ENCODE data around the gene SUGCT. TPM values are rescaled to one million over a fixed set of nuclear protein-coding genes. Genes with fewer than 3 reads are reported as not detected.
"Not testable (repeated sequence)": the region's sequence is repeated elsewhere in the genome, so short reads cannot be mapped to it uniquely, and the experiment has no call there.

The SUGCT gene
- total and polyA plus RNA-seq, 7 donors = 2.4 to 7.3 (median 3.2) TPM

- intact Hi-C loops (cut with DNase I) = no loop called here
- ATAC-seq = no peak
- no peaks in the 10 kb centered on the region for H3K9me3 ChIP-seq
- TF ChIP-seq, protein P1, sequence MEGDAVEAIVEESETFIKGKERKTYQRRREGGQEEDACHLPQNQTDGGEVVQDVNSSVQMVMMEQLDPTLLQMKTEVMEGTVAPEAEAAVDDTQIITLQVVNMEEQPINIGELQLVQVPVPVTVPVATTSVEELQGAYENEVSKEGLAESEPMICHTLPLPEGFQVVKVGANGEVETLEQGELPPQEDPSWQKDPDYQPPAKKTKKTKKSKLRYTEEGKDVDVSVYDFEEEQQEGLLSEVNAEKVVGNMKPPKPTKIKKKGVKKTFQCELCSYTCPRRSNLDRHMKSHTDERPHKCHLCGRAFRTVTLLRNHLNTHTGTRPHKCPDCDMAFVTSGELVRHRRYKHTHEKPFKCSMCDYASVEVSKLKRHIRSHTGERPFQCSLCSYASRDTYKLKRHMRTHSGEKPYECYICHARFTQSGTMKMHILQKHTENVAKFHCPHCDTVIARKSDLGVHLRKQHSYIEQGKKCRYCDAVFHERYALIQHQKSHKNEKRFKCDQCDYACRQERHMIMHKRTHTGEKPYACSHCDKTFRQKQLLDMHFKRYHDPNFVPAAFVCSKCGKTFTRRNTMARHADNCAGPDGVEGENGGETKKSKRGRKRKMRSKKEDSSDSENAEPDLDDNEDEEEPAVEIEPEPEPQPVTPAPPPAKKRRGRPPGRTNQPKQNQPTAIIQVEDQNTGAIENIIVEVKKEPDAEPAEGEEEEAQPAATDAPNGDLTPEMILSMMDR (IDR thresholded peaks at IDR 0.05) = no peak
- 76 to 84% (median 81%) methylated on average over 2 of the region's 2 CpGs for WGBS, 3 donors
- H3K27me3 ChIP-seq (ENCODE audit: insufficient read depth in 3 of 3, low read length in 2 of 3) = no peaks in the 10 kb centered on the region
- H3K36me3 ChIP-seq (ENCODE audit: insufficient read depth in 1 of 2, low read depth in 1 of 2) = no peaks in the 10 kb centered on the region
- no peak for DNase-seq
- H3K27ac ChIP-seq = no peak overlapping the region
- H3K4me1 ChIP-seq = no peaks in the 10 kb centered on the region
- no peak overlapping the region for H3K4me3 ChIP-seq
Measured at GRCh38 chr7:40612298-40612697, 477.5 kb downstream of the SUGCT start.

DNA sequence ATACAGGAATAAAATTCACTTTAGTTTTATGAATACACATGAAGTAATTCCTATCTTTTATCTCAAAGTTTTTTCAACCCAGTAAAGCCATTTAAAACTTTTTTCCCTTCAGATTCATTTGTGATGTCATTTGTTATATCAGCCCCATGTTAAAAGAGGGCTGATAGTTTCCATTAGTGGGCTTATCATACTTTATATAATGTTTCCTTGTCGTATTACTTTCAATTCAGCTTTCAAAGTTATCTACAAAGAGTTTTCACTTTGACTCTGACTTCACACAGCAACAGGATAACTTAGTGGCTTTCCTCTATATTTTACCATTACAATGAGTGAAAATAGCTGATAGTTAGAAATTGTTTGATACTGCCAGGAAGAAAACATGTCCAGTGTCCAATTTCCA is 484.8 kb downstream of the SUGCT start:
- Histone ChIP-seq H3K27me3 (ENCODE audit: insufficient read depth in 3 of 3, low read length in 2 of 3) (no peaks in the 10 kb centered on the region), H3K9me3 (no peaks in the 10 kb centered on the region), H3K27ac (no peak overlapping the region), H3K4me3 (no peak overlapping the region), H3K36me3 (ENCODE audit: insufficient read depth in 1 of 2, low read depth in 1 of 2) (no peaks in the 10 kb centered on the region), H3K4me1 (no peaks in the 10 kb centered on the region)
- TF ChIP-seq, protein P1 (IDR thresholded peaks at IDR 0.05) = no peak
- ATAC-seq (no peak), DNase-seq (no peak)
- intact Hi-C loops (cut with DNase I) = no loop called here
- WGBS, 3 donors = 72 to 82% (median 81%) methylated on average over 1 of the region's 1 CpG

GRCh38 chr7:40621592-40621998 is 486.8 kb downstream of the SUGCT start:
- ATAC-seq = no peak
- no peak for DNase-seq
- Histone ChIP-seq H3K4me1 (no peaks in the 10 kb centered on the region), H3K4me3 (no peak overlapping the region), H3K27me3 (ENCODE audit: insufficient read depth in 3 of 3, low read length in 2 of 3) (no peaks in the 10 kb centered on the region), H3K36me3 (ENCODE audit: insufficient read depth in 1 of 2, low read depth in 1 of 2) (no peaks in the 10 kb centered on the region), H3K27ac (no peak overlapping the region), H3K9me3 (no peaks in the 10 kb centered on the region)
- intact Hi-C loops (cut with DNase I) = no loop called here
- TF ChIP-seq, protein P1 (IDR thresholded peaks at IDR 0.05) = no peak
- 72 to 77% (median 73%) methylated on average over 4 of the region's 4 CpGs for WGBS, 3 donors

DNA sequence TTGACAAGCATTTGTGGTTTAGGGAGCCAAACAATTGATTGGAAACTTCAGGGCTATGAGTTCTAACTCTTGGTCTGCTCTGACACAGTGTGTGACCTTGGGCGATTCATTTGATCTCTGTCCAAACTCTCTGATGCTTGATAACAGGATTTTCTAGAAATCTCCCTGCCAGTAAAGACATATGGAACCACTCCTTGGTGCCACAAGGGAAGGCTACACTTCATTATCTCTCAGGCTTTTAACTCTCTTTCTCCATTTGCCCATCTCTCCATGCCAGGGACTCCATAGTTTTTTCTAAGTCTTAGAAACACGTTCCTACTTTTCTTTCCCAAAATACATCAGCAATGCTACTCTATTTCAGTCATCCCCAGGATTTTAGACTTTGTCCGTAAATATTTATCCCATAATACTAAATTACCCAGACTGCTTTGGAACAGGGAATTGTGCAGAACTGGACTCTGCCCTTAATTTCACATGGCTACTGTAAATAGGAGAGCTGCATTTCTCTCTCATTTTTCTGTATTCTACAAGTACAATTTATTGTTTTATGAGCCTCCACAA is 488.2 kb downstream of the SUGCT start:
- DNase-seq (no peak), ATAC-seq (no peak)
- Histone ChIP-seq H3K9me3 (no peaks in the 10 kb centered on the region), H3K27me3 (ENCODE audit: insufficient read depth in 3 of 3, low read length in 2 of 3) (no peaks in the 10 kb centered on the region), H3K36me3 (ENCODE audit: insufficient read depth in 1 of 2, low read depth in 1 of 2) (no peaks in the 10 kb centered on the region), H3K4me3 (no peak overlapping the region), H3K4me1 (no peaks in the 10 kb centered on the region), H3K27ac (no peak overlapping the region)
- TF ChIP-seq, protein P1 (IDR thresholded peaks at IDR 0.05) = no peak
- WGBS, 3 donors = 67 to 77% (median 74%) methylated on average over 3 of the region's 3 CpGs
- intact Hi-C loops (cut with DNase I) = no loop called here

DNA sequence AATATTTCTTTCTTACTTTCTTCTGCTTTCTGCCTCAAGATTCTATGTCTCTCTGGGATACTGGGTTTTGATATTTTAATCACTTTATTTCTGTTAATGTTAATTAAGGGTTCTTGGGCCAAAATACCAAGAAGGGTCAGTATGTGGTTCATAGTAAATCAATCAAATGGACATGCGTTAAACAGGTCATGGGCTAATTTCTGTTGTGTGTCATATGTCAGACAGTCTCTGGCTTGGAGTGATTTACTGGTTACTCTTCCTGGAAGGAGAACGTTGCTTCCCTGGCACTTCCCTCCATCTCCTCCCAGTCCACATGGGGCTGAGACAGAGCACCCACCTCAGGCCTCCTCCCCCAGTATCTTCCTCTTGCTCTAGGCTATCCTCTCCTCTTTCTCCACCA is 489.1 kb downstream of the SUGCT start:
- intact Hi-C loops (cut with DNase I) = no loop called here
- no peak for DNase-seq
- 25 to 37% (median 27%) methylated on average over 2 of the region's 2 CpGs for WGBS, 3 donors
- H3K36me3 ChIP-seq (ENCODE audit: insufficient read depth in 1 of 2, low read depth in 1 of 2) = no peaks in the 10 kb centered on the region
- ATAC-seq = no peak
- H3K4me3 ChIP-seq = no peak overlapping the region
- TF ChIP-seq, protein P1 (IDR thresholded peaks at IDR 0.05) = no peak
- H3K27ac ChIP-seq = no peak overlapping the region
- no peaks in the 10 kb centered on the region for H3K27me3 ChIP-seq (ENCODE audit: insufficient read depth in 3 of 3, low read length in 2 of 3)
- no peaks in the 10 kb centered on the region for H3K4me1 ChIP-seq
- no peaks in the 10 kb centered on the region for H3K9me3 ChIP-seq

GRCh38 chr7:40627361-40627760 is 492.6 kb downstream of the SUGCT start:
- WGBS, 3 donors = 97 to 100% (median 100%) methylated on average over 1 of the region's 1 CpG
- H3K27me3 ChIP-seq (ENCODE audit: insufficient read depth in 3 of 3, low read length in 2 of 3); H3K36me3 ChIP-seq (ENCODE audit: insufficient read depth in 1 of 2, low read depth in 1 of 2); DNase-seq; intact Hi-C loops (cut with DNase I); ATAC-seq; H3K27ac ChIP-seq; H3K9me3 ChIP-seq; H3K4me1 ChIP-seq; H3K4me3 ChIP-seq: not testable (repeated sequence)
